Measurements from ENCODE around the gene SYP. TPM values are rescaled to one million over a fixed set of nuclear protein-coding genes. Genes with fewer than 3 reads are reported as not detected.

The SYP gene
- total RNA-seq, 1 donor from 2014 or later: 2.3 TPM

- H3K9me3 Mint-ChIP-seq (ENCODE audit: unreplicated experiment): no peaks in the 10 kb centered on the region
- no peak for DNase-seq (ENCODE audit: extremely low spot score, unreplicated experiment)
- TF ChIP-seq, protein P1, sequence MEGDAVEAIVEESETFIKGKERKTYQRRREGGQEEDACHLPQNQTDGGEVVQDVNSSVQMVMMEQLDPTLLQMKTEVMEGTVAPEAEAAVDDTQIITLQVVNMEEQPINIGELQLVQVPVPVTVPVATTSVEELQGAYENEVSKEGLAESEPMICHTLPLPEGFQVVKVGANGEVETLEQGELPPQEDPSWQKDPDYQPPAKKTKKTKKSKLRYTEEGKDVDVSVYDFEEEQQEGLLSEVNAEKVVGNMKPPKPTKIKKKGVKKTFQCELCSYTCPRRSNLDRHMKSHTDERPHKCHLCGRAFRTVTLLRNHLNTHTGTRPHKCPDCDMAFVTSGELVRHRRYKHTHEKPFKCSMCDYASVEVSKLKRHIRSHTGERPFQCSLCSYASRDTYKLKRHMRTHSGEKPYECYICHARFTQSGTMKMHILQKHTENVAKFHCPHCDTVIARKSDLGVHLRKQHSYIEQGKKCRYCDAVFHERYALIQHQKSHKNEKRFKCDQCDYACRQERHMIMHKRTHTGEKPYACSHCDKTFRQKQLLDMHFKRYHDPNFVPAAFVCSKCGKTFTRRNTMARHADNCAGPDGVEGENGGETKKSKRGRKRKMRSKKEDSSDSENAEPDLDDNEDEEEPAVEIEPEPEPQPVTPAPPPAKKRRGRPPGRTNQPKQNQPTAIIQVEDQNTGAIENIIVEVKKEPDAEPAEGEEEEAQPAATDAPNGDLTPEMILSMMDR (IDR thresholded peaks at IDR 0.05): no peak
Observed at GRCh38 chrX:49246541-49246940, 46.5 kb upstream of the SYP start.

DNA sequence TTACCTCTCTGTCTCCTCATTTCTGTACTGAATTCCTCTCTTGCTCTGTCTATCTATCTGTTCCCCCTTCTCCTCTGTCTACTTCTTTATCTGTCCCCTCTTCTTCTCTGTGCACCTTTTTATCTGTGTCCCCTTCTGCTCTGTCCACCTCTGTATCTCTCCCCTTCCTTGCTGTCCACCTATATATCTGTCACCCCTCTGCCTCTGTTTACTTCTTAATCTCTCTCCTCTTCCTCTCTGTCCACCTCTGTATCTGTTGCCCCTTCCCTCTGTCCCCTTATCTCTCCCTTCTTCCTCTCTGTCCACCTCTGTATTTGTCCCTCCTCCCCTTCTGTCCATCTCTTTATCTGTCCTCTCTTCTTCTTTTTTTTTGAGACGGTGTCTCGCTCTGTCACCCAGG lies 44.2 kb upstream of the SYP start:
- peaks cover 7% of the 10 kb centered on the region for H3K36me3 Mint-ChIP-seq (ENCODE audit: unreplicated experiment)
- no peak overlapping the region for H3K4me3 Mint-ChIP-seq (ENCODE audit: unreplicated experiment)
- TF ChIP-seq, protein P1 (IDR thresholded peaks at IDR 0.05): no peak
- H3K9me3 Mint-ChIP-seq (ENCODE audit: unreplicated experiment): no peaks in the 10 kb centered on the region
- no peak for DNase-seq (ENCODE audit: extremely low spot score, unreplicated experiment)
- no peaks in the 10 kb centered on the region for H3K4me1 Mint-ChIP-seq (ENCODE audit: unreplicated experiment)
- H3K27ac Mint-ChIP-seq (ENCODE audit: unreplicated experiment): no peak overlapping the region
- H3K27me3 Mint-ChIP-seq (ENCODE audit: unreplicated experiment): no peaks in the 10 kb centered on the region

More at GRCh38 chrX:49246541-49246940, 46.5 kb upstream of the SYP start:
- Mint-ChIP-seq H3K4me1 (ENCODE audit: unreplicated experiment) (no peaks in the 10 kb centered on the region), H3K27me3 (ENCODE audit: unreplicated experiment) (no peaks in the 10 kb centered on the region), H3K36me3 (ENCODE audit: unreplicated experiment) (peaks cover 9% of the 10 kb centered on the region), H3K4me3 (ENCODE audit: unreplicated experiment) (no peak overlapping the region), H3K27ac (ENCODE audit: unreplicated experiment) (no peak overlapping the region)

- no peak overlapping the region for H3K27ac Mint-ChIP-seq (ENCODE audit: unreplicated experiment)
Observed at GRCh38 chrX:49243166-49243565, 43.2 kb upstream of the SYP start.

GRCh38 chrX:49242545-49243066 lies 42.6 kb upstream of the SYP start:
- no peaks in the 10 kb centered on the region for H3K9me3 Mint-ChIP-seq (ENCODE audit: unreplicated experiment)
- TF ChIP-seq, protein P1 (IDR thresholded peaks at IDR 0.05): no peak
- no peaks in the 10 kb centered on the region for H3K4me1 Mint-ChIP-seq (ENCODE audit: unreplicated experiment)
- H3K36me3 Mint-ChIP-seq (ENCODE audit: unreplicated experiment): peaks cover 7% of the 10 kb centered on the region
- H3K27me3 Mint-ChIP-seq (ENCODE audit: unreplicated experiment): no peaks in the 10 kb centered on the region
- no peak overlapping the region for H3K27ac Mint-ChIP-seq (ENCODE audit: unreplicated experiment)
- H3K4me3 Mint-ChIP-seq (ENCODE audit: unreplicated experiment): no peak overlapping the region
- no peak for DNase-seq (ENCODE audit: extremely low spot score, unreplicated experiment)

More at GRCh38 chrX:49243166-49243565, 43.2 kb upstream of the SYP start:
- Mint-ChIP-seq H3K4me3 (ENCODE audit: unreplicated experiment) (no peak overlapping the region), H3K27me3 (ENCODE audit: unreplicated experiment) (no peaks in the 10 kb centered on the region), H3K36me3 (ENCODE audit: unreplicated experiment) (peaks cover 7% of the 10 kb centered on the region), H3K4me1 (ENCODE audit: unreplicated experiment) (no peaks in the 10 kb centered on the region), H3K9me3 (ENCODE audit: unreplicated experiment) (no peaks in the 10 kb centered on the region)
- DNase-seq (ENCODE audit: extremely low spot score, unreplicated experiment): no peak
- TF ChIP-seq, protein P1 (IDR thresholded peaks at IDR 0.05): no peak

- Mint-ChIP-seq H3K27me3 (ENCODE audit: unreplicated experiment) (no peaks in the 10 kb centered on the region), H3K4me3 (ENCODE audit: unreplicated experiment) (no peak overlapping the region)
Observed at GRCh38 chrX:49238735-49239134, 38.7 kb upstream of the SYP start.

More at GRCh38 chrX:49238735-49239134, 38.7 kb upstream of the SYP start:
- Mint-ChIP-seq H3K27ac (ENCODE audit: unreplicated experiment) (no peak overlapping the region), H3K4me1 (ENCODE audit: unreplicated experiment) (peaks cover 3% of the 10 kb centered on the region), H3K9me3 (ENCODE audit: unreplicated experiment) (peaks cover 7% of the 10 kb centered on the region), H3K36me3 (ENCODE audit: unreplicated experiment) (peaks cover 2% of the 10 kb centered on the region)
- TF ChIP-seq, protein P1 (IDR thresholded peaks at IDR 0.05): no peak
- DNase-seq (ENCODE audit: extremely low spot score, unreplicated experiment): no peak

Measured in osteocyte (in vitro differentiated cells).